Omental fat pad (tissue), 4 donors: ENCODE results near the gene ARHGAP42. TPM values are rescaled to one million over a fixed set of nuclear protein-coding genes. Genes with fewer than 3 reads are reported as not detected.

Experiments
- ATAC-seq: fragments of 150-250 bp; one replicate; pipeline ENCODE4 v1.9.1; 2016; ENCODE audit warnings: mild to moderate bottlenecking, moderate library complexity; ENCODE audit not compliant: low FRiP score
- DNase-seq: peaks from one replicate; pipeline ENCODE4 v3.0.0-alpha.2; 2019; ENCODE audit warnings: low spot score
- CTCF ChIP-seq, 3 donors: fragments of 450-650 bp; IDR thresholded peaks; one replicate each; pipeline ENCODE4 v1.5.1; 2016 to 2017; ENCODE audit warnings: antibody characterized with exemption in 3 of 3, mild to moderate bottlenecking in 3 of 3, moderate library complexity in 2 of 3
- total RNA-seq, 4 donors: library from RNA; depleted of rRNA; stranded (reverse); fragments of >200 nt; gene quantifications; one replicate each; pipeline ENCODE4 v1.1.0, GENCODE V29; 2016

The ARHGAP42 gene
- total RNA-seq, 4 donors from 2014 or later, result 9.6 to 47.4 (median 15.7) TPM

GRCh38 chr11:100863080-100863581 is 176.0 kb downstream of the ARHGAP42 start:
- ATAC-seq, result no peak
- TF ChIP-seq CTCF (IDR thresholded peaks at IDR 0.05), result no peak
- no peak for DNase-seq

GRCh38 chr11:100865443-100866065 is 178.5 kb downstream of the ARHGAP42 start:
- TF ChIP-seq CTCF (IDR thresholded peaks at IDR 0.05), result no peak
- ATAC-seq, result no peak
- no peak for DNase-seq

GRCh38 chr11:100866453-100866852 is 179.4 kb downstream of the ARHGAP42 start:
- DNase-seq (no peak), ATAC-seq (no peak)
- TF ChIP-seq CTCF (IDR thresholded peaks at IDR 0.05), result no peak

- ATAC-seq (no peak), DNase-seq (no peak)
- TF ChIP-seq CTCF (IDR thresholded peaks at IDR 0.05), result no peak
Measured at GRCh38 chr11:100867606-100868005, 180.5 kb downstream of the ARHGAP42 start.

- no peak for TF ChIP-seq CTCF (IDR thresholded peaks at IDR 0.05)
- DNase-seq (no peak), ATAC-seq (no peak)
Measured at GRCh38 chr11:100869328-100869727, 182.2 kb downstream of the ARHGAP42 start.

- ATAC-seq (no peak), DNase-seq (no peak)
- no peak for TF ChIP-seq CTCF (IDR thresholded peaks at IDR 0.05)
Measured at GRCh38 chr11:100870138-100870537, 183.1 kb downstream of the ARHGAP42 start.
